ENCODE data around the gene CHTOP.
A peak's percentile ranks its signal among the peaks of the same experiment; 100 is the strongest.
"Not testable (repeated sequence)": the region's sequence is repeated elsewhere in the genome, so short reads cannot be mapped to it uniquely, and the experiment has no call there.

CHTOP gene

DNA sequence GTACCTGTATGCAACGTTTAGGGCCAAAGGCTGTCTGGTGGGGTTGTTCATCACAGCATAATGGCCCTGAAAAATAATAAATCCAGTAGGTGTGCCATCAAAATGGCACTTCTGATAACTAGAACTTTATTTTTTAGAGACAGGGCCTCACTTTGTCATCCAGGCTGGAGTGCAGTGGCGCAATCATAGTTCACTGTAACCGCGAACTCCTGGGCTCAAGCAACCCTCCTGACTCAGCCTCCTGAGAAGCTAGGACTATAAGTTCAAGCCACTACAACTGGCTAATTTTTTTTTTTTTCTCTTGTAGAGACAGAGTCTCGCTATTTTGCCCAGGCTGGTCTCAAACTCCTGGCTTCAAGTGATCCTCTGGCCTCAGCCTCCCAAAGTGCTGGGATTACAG, 29.3 kb downstream of the CHTOP start:
- no peak for DNase-seq

DNA sequence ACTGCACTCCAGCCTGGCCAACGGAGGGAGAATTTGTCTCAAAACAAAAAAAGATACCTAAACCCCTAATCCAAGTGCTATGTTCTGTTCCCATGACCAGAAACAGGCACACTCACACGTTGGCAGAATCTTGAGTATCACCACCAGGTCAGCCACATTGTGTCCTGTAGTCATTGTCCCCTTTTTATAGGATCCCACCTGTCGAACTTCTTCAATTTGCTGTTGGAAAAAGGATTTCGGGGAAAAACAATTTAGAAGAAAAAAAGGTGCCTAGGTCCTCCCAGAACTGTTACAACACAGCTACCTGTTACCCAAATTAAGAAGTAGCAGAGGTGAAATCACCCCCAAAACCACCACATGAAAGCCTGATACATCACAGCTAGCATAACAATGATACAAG, 33.6 kb downstream of the CHTOP start:
- no peak for DNase-seq

DNA sequence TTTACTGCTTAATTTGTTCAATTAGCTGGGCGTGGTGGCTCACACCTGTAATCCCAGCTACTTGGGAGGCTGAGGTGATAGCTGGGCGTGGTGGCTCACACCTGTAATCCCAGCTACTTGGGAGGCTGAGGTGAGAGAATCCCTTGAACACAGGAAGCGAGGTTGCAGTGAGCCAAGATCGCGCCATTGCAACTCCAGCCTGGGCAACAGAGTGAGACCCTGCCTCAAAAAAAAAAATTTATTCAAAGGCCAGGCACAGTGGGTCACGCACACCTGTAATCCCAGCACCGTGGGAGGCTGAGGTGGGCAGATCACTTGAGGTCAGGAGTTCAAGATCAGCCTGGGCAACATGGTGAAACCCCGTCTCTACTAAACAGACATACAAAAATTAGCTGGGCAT, 34.8 kb downstream of the CHTOP start:
- not testable (repeated sequence) for DNase-seq

DNA sequence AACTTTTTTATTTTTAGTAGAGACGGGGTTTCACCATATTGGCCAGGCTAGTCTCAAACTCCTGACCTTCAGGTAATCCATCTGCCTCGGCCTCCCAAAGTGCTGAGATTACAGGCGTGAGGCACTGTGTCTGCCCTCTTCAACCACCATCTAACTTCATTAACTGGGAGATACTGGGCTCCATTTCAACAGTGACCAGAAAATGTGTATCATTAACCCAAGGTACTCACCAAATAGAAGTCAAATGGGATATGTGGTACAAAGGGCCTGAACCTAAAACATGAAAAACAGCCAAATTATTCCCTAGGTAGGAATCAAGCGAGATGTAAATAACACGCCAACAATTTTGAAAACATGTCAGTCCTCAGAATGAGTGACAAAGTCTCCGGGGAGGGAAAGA, 35.7 kb downstream of the CHTOP start:
- DNase-seq: no peak

GRCh38 chr1:153670257-153670858, 36.5 kb downstream of the CHTOP start:
- no peak for DNase-seq

GRCh38 chr1:153670859-153671627, 37.2 kb downstream of the CHTOP start, which contains the start of gene ILF2:
TSS of gene ILF2 (minus strand) at chr1:153670993. CDS start at chr1:153670922, 71 bp downstream.
- peak; percentile 94 for DNase-seq

DNA sequence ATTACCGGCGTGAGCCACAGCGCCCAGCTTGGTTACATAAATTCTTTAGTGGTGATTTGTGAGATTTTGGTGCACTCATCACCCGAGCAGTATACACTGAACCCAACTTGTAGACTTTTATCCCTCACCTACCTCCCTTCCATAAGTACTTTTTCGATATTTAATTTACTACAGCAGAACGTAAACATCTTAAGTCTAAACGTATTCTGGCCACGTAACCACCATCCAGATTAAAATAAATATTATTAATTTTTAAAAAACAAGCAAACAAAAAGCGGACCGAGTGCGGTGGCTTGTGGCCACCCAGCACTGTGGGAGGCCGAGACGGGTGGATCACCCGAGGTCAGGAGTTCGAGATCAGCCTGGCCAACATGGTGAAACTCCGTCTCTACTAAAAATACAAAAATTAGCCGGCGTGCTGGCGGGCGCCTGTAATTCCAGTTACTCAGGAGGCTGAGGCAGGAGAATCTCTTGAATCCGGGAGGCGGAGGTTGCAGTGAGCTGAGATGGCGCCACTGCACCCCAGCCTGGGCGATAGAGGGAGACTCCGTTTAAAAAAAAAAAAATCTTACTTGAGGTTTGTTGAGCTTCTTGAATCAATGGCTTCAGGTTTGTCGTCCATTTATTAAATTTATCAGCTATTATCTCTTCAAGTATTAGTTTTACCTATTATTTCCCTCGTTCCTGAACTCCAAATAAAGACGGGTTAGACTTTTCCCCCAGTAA, 37.9 kb downstream of the CHTOP start:
- not testable (repeated sequence) for DNase-seq

- no peak for DNase-seq
Measured at GRCh38 chr1:153673511-153673910, 39.6 kb downstream of the CHTOP start.

- peak; percentile 20 for DNase-seq
Measured at GRCh38 chr1:153677718-153678518, 44.1 kb downstream of the CHTOP start.

GRCh38 chr1:153678519-153679336, 44.9 kb downstream of the CHTOP start, which contains the start of gene NPR1:
TSS of gene NPR1 (plus strand) at chr1:153678688. CDS start at chr1:153679109, 421 bp downstream.
- no peak for DNase-seq

DNA sequence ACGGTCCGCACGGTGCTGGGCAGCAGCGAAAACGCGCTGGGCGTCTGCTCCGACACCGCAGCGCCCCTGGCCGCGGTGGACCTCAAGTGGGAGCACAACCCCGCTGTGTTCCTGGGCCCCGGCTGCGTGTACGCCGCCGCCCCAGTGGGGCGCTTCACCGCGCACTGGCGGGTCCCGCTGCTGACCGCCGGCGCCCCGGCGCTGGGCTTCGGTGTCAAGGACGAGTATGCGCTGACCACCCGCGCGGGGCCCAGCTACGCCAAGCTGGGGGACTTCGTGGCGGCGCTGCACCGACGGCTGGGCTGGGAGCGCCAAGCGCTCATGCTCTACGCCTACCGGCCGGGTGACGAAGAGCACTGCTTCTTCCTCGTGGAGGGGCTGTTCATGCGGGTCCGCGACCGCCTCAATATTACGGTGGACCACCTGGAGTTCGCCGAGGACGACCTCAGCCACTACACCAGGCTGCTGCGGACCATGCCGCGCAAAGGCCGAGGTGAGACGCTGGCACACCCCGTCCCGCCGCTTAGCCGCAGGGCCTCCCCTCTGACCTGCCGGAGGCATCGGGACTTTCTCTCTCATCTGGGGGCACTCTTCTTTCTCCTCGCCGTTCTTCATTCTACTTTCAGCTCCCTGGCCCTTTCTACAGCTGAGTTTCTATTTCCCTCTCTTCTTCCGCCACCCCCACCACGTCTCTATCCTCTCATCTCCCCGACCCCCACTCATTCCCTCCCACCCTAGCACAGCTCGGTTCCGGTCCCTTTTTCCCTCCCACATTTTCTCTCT, 45.7 kb downstream of the CHTOP start:
- no peak for DNase-seq

DNA sequence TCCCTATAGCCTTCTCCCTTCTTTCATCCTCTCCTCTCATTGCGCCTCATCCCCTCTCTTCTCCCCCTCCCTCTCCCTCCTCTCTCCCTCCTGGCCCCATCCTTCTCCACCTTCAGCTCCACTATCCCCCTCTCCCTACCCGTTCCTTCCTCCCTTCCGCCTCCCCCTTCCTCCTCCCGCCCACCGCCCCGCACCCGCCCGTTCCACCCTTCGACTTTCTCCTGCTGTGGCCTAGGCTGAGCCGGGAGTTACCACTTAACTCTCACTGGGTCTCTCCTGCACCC, 46.2 kb downstream of the CHTOP start:
- no peak for DNase-seq

GRCh38 chr1:153682730-153683129, 48.9 kb downstream of the CHTOP start:
- no peak for DNase-seq

DNA sequence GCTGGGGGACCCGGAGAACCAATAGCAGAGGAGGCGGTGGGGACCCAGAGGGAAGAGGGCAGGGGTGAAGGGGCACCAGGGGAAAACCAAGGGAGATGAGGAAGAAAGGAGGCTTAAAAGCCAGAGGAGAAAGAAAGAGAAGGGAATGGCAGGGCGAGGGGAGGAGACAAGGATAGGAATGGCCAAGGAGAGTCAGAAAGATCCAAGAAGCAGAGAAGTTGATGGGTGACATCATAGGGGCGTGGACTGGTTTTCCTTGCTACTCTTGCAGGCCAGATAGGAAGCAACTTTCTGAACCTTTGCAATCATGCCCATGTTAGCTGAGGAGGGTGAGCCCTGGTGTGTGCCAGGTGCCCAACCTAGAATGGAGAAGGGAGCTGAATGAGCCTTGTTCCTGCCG, 50.0 kb downstream of the CHTOP start:
- DNase-seq: no peak

DNA sequence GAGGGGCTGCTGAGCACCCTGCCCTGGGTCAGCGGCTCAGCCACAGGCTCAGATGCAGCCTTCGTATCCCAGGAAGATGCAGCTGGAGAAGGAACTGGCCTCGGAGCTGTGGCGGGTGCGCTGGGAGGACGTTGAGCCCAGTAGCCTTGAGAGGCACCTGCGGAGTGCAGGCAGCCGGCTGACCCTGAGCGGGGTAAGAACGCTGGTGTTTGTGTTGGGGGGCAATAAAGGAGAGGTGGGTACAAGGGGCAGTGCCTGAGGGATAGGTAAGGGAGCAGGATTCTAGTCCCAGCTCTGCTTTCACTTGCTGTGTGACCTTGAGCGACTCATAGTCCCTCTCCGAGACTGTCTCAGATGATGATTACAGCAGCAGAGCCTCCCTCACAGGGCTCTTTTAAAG, 51.0 kb downstream of the CHTOP start:
- no peak for DNase-seq

GRCh38 chr1:153685544-153686340, 51.9 kb downstream of the CHTOP start:
- no peak for DNase-seq

GRCh38 chr1:153687346-153688125, 53.7 kb downstream of the CHTOP start:
- no peak for DNase-seq

DNA sequence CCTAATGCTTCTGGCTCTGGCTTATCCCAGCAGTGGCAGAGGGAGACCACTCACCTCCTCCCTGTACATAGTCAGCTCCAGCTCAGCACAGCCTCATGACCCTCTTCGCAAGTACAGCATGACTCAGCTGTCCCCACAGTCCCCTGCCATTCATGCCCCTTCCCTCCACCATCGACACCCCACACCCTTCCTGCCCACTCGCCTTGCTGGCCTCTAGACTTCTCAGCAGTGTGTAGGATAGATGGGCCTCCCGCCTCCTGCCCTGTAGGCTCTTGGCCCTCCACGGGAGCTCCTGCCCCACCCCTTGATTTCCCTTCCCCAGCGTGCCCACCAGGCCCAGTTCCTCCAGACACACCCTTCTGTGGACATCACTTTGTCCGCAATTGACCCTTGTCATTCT, 54.4 kb downstream of the CHTOP start:
- DNase-seq: no peak

GRCh38 chr1:153688736-153689328, 55.0 kb downstream of the CHTOP start:
- DNase-seq: no peak
